ENCODE measurements around the gene EMP1.

Gene EMP1

GRCh38 chr12:13196130-13196921 lies at the start of gene EMP1:
TSS of gene EMP1 (plus strand) at chr12:13196726. CDS start at chr12:13211511, 14,785 bp downstream.
- DNase-seq = peak; percentile 62

GRCh38 chr12:13147688-13148484 lies 48.6 kb upstream of the EMP1 start:
- DNase-seq = no peak

- no peak for DNase-seq
Measured at GRCh38 chr12:13148485-13148847, 48.1 kb upstream of the EMP1 start.

GRCh38 chr12:13149411-13149810 lies 47.1 kb upstream of the EMP1 start:
- DNase-seq = no peak

GRCh38 chr12:13152281-13152680 lies 44.2 kb upstream of the EMP1 start:
- no peak for DNase-seq

GRCh38 chr12:13152756-13153155 lies 43.8 kb upstream of the EMP1 start:
- DNase-seq = no peak

GRCh38 chr12:13153180-13153579 lies 43.3 kb upstream of the EMP1 start:
- DNase-seq = no peak

GRCh38 chr12:13154027-13154538 lies 42.4 kb upstream of the EMP1 start:
- DNase-seq = no peak

GRCh38 chr12:13154831-13155230 lies 41.7 kb upstream of the EMP1 start:
- no peak for DNase-seq

GRCh38 chr12:13156277-13156676 lies 40.2 kb upstream of the EMP1 start:
- DNase-seq = no peak

- DNase-seq = no peak
Measured at GRCh38 chr12:13161172-13161571, 35.4 kb upstream of the EMP1 start.

- DNase-seq = no peak
Measured at GRCh38 chr12:13162904-13163303, 33.6 kb upstream of the EMP1 start.

- no peak for DNase-seq
Measured at GRCh38 chr12:13163868-13164635, 32.5 kb upstream of the EMP1 start.

- no peak for DNase-seq
Measured at GRCh38 chr12:13164921-13165616, 31.5 kb upstream of the EMP1 start.

- DNase-seq = peak; percentile 66
Measured at GRCh38 chr12:13165617-13166041, 30.9 kb upstream of the EMP1 start.

GRCh38 chr12:13167226-13167625 lies 29.3 kb upstream of the EMP1 start:
- DNase-seq = no peak

- no peak for DNase-seq
Measured at GRCh38 chr12:13167906-13168305, 28.6 kb upstream of the EMP1 start.

GRCh38 chr12:13169272-13169671 lies 27.3 kb upstream of the EMP1 start:
- no peak for DNase-seq

- no peak for DNase-seq
Measured at GRCh38 chr12:13170892-13171490, 25.5 kb upstream of the EMP1 start.

- DNase-seq = no peak
Measured at GRCh38 chr12:13171921-13172859, 24.3 kb upstream of the EMP1 start.

Measured in activated T-cell treated with anti-CD3 and anti-CD28 coated beads, Interleukin-2, amount 50 U/mL, for 1 hour (primary cell).